Liver (tissue), 9 donors: ENCODE data around the gene TRIM58. TPM values are rescaled to one million over a fixed set of nuclear protein-coding genes. Genes with fewer than 3 reads are reported as not detected.

Experiments
- DNase-seq: peaks from one replicate; pipeline ENCODE4 v3.0.0-alpha.2; 2017; ENCODE audit warnings: low spot score
- H3K27ac ChIP-seq, 2 donors: one replicate each; pipeline ENCODE4 v1.7.0; 2013; ENCODE audit warnings: inconsistent platforms in 2 of 2, low read length in 2 of 2, control low read depth in 1 of 2, low read depth in 1 of 2, mild to moderate bottlenecking in 1 of 2
- H3K27me3 ChIP-seq, 4 donors: one replicate each; pipeline versions ENCODE4 v1.6.1 to v1.7.0; 2013; ENCODE audit warnings: low read length in 3 of 4, inconsistent platforms in 1 of 4, mild to moderate bottlenecking in 1 of 4, moderate library complexity in 1 of 4; ENCODE audit not compliant: control insufficient read depth in 4 of 4, insufficient read depth in 4 of 4
- H3K36me3 ChIP-seq, 4 donors: one replicate each; pipeline versions ENCODE4 v1.6.1 to v1.7.0; 2013; ENCODE audit warnings: low read length in 3 of 4, mild to moderate bottlenecking in 3 of 4, low read depth in 1 of 4, moderate library complexity in 1 of 4; ENCODE audit not compliant: control insufficient read depth in 4 of 4, insufficient read depth in 3 of 4
- H3K4me1 ChIP-seq, 4 donors: one replicate each; pipeline versions ENCODE4 v1.6.1 to v1.7.0; 2013; ENCODE audit warnings: low read length in 3 of 4, mild to moderate bottlenecking in 3 of 4, moderate library complexity in 1 of 4; ENCODE audit not compliant: control insufficient read depth in 4 of 4, insufficient read depth in 4 of 4
- H3K4me3 ChIP-seq, 3 donors: one replicate each; pipeline versions ENCODE4 v1.6.1 to v1.7.0; 2013; ENCODE audit warnings: low read length in 3 of 3, control low read depth in 1 of 3, low read depth in 1 of 3, mild to moderate bottlenecking in 1 of 3
- H3K9ac ChIP-seq, 2 donors: one replicate each; pipeline ENCODE4 v1.7.0; 2013; ENCODE audit warnings: low read length in 2 of 2, mild to moderate bottlenecking in 2 of 2, moderate library complexity in 2 of 2, control low read depth in 1 of 2, low read depth in 1 of 2
- H3K9me3 ChIP-seq, 4 donors: one replicate each; pipeline versions ENCODE4 v1.6.1 to v1.7.0; 2013; ENCODE audit warnings: low read length in 3 of 4; ENCODE audit not compliant: control insufficient read depth in 4 of 4
- CTCF ChIP-seq: fragments of 150-350 bp; IDR thresholded peaks from 2 replicates; pipeline ENCODE4 v1.5.1; 2017; ENCODE audit warnings: improper control_type of control experiment, low read depth, low read length; ENCODE audit not compliant: missing input control
- EGR1 ChIP-seq, 2 donors: IDR thresholded peaks; 2 replicates each; pipeline ENCODE4 v1.6.1; 2016 to 2018; ENCODE audit warnings: antibody characterized with exemption in 2 of 2, low read depth in 2 of 2
- FOXA1 ChIP-seq: IDR thresholded peaks from 2 replicates; pipeline ENCODE4 v1.6.1; 2016; ENCODE audit warnings: antibody characterized with exemption
- FOXA2 ChIP-seq: IDR thresholded peaks from 2 replicates; pipeline ENCODE4 v1.6.1; 2016; ENCODE audit warnings: antibody characterized with exemption
- GABPA ChIP-seq, 2 donors: IDR thresholded peaks in 1 of 2; conservative IDR thresholded peaks in 1 of 2; 2 replicates each; pipeline ENCODE4 v1.6.1; 2016; ENCODE audit warnings: antibody characterized with exemption in 2 of 2, mild to moderate bottlenecking in 1 of 2, moderate library complexity in 1 of 2
- HNF4A ChIP-seq, 2 donors: conservative IDR thresholded peaks; 2 replicates each; pipeline ENCODE4 v1.6.1; 2016; ENCODE audit warnings: antibody characterized with exemption in 2 of 2, mild to moderate bottlenecking in 2 of 2
- HNF4G ChIP-seq: IDR thresholded peaks from 2 replicates; pipeline ENCODE4 v1.6.1; 2016; ENCODE audit warnings: antibody characterized with exemption
- JUND ChIP-seq, 2 donors: IDR thresholded peaks; 2 replicates each; pipeline ENCODE4 v1.6.1; 2016; ENCODE audit warnings: antibody characterized with exemption in 2 of 2
- NR2F2 ChIP-seq: IDR thresholded peaks from 2 replicates; pipeline ENCODE4 v1.6.1; 2016; ENCODE audit warnings: antibody characterized with exemption
- RAD21 ChIP-seq, 2 donors: IDR thresholded peaks; 2 replicates each; pipeline ENCODE4 v1.6.1; 2016; ENCODE audit warnings: antibody characterized with exemption in 2 of 2, mild to moderate bottlenecking in 2 of 2
- REST ChIP-seq: IDR thresholded peaks from 2 replicates; pipeline ENCODE4 v1.6.1; 2016; ENCODE audit warnings: antibody characterized with exemption, mild to moderate bottlenecking
- RXRA ChIP-seq, 2 donors: IDR thresholded peaks; 2 replicates each; pipeline ENCODE4 v1.6.1; 2017 to 2018; ENCODE audit warnings: antibody characterized with exemption in 2 of 2, mild to moderate bottlenecking in 1 of 2
- SP1 ChIP-seq: IDR thresholded peaks from 2 replicates; pipeline ENCODE4 v1.6.1; 2018; ENCODE audit warnings: antibody characterized with exemption, mild to moderate bottlenecking
- TAF1 ChIP-seq: conservative IDR thresholded peaks from 2 replicates; pipeline ENCODE4 v1.6.1; 2016; ENCODE audit warnings: antibody characterized with exemption, mild to moderate bottlenecking
- YY1 ChIP-seq: IDR thresholded peaks from 2 replicates; pipeline ENCODE4 v1.6.1; 2016; ENCODE audit warnings: antibody characterized with exemption, mild to moderate bottlenecking
- WGBS: extraction: QIAGEN DNeasy Blood & Tissue Kit; methylation state at CpG from one replicate; pipeline ENCODE4 v1.1.7; 2013; 5-methylcytosine and 5-hydroxymethylcytosine counted together
- polyA plus RNA-seq, 2 donors: library from polyadenylated mRNA; stranded (reverse) in 1 of 2; unstranded in 1 of 2; fragments of 200-250 nt in 1 of 2; fragments of >200 nt in 1 of 2; fragmentation: Nextera tagmentation in 1 of 2; extraction: Ambion mirVana in 1 of 2; gene quantifications; one replicate each; pipeline versions ENCODE4 v1.2.1 to v1.2.3, GENCODE V29; 2013 to 2015
- total RNA-seq, 2 donors: library from RNA; depleted of rRNA; stranded (reverse); fragments of >200 nt; gene quantifications; one replicate each; pipeline ENCODE4 v1.2.3, GENCODE V29; 2014
- TF ChIP-seq, protein P1 (sequence below): IDR thresholded peaks from 2 replicates; pipeline ENCODE4 v1.6.1; 2016; ENCODE audit warnings: antibody characterized with exemption
- TF ChIP-seq, protein P2 (sequence below): IDR thresholded peaks from 2 replicates; pipeline ENCODE4 v1.6.1; 2016; ENCODE audit warnings: antibody characterized with exemption
- TF ChIP-seq, protein P3 (sequence below): IDR thresholded peaks from 2 replicates; pipeline ENCODE4 v1.6.1; 2016; ENCODE audit warnings: antibody characterized with exemption
- donor health status: healthy.
- donor health status: healthy.
- donor health status: healthy.
- donor health status: healthy.
- donor health status: healthy.

Gene TRIM58
- total and polyA plus RNA-seq, 4 donors: 0.06 to 88.7 (median 0.14) TPM

DNA sequence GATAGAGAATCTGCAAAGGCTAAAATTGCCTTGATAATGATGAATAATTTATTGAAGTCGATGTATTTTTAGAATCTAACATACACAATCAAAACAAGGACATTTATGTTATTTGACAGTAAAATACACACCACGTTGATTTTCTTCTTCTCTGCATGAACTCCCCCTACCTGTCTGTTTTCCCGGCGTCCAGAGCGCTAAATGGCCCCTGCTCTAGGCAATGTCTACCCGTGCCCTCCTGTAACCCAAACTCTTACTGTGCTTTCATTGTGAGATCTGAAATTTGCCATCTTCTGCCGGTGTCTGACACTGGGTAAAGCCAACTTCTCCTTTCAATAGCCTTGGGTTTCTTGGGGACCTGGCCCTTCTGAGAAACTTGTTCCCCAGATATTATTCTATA is 8.6 kb upstream of the TRIM58 start:
- DNase-seq: no peak
- WGBS: 81% methylated on average over 7 of the region's 7 CpGs
- H3K4me3 ChIP-seq: no peak overlapping the region
- H3K9me3 ChIP-seq: no peaks in the 10 kb centered on the region
- H3K36me3 ChIP-seq: no peaks in the 10 kb centered on the region
- H3K27me3 ChIP-seq: no peaks in the 10 kb centered on the region
- no peak overlapping the region for H3K9ac ChIP-seq
- H3K4me1 ChIP-seq: no peaks in the 10 kb centered on the region
- no peak for TF ChIP-seq JUND (IDR thresholded peaks at IDR 0.05)
- TF ChIP-seq FOXA2: no peak
- TF ChIP-seq GABPA (IDR thresholded peaks at IDR 0.05 in 1 of 2, conservative IDR thresholded peaks at IDR 0.05 in 1 of 2): no peak
- TF ChIP-seq EGR1 (IDR thresholded peaks at IDR 0.05; ENCODE audit: low read depth in 2 of 2): no peak
- no peak for TF ChIP-seq FOXA1
- TF ChIP-seq HNF4G: no peak
- TF ChIP-seq, protein P1, sequence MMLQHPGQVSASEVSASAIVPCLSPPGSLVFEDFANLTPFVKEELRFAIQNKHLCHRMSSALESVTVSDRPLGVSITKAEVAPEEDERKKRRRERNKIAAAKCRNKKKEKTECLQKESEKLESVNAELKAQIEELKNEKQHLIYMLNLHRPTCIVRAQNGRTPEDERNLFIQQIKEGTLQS: no peak
- TF ChIP-seq SP1: no peak
- TF ChIP-seq REST: no peak
- no peak for TF ChIP-seq RXRA (IDR thresholded peaks at IDR 0.05)
- no peak for TF ChIP-seq TAF1
- no peak for TF ChIP-seq NR2F2
- TF ChIP-seq RAD21 (IDR thresholded peaks at IDR 0.05): no peak
- TF ChIP-seq, protein P2, sequence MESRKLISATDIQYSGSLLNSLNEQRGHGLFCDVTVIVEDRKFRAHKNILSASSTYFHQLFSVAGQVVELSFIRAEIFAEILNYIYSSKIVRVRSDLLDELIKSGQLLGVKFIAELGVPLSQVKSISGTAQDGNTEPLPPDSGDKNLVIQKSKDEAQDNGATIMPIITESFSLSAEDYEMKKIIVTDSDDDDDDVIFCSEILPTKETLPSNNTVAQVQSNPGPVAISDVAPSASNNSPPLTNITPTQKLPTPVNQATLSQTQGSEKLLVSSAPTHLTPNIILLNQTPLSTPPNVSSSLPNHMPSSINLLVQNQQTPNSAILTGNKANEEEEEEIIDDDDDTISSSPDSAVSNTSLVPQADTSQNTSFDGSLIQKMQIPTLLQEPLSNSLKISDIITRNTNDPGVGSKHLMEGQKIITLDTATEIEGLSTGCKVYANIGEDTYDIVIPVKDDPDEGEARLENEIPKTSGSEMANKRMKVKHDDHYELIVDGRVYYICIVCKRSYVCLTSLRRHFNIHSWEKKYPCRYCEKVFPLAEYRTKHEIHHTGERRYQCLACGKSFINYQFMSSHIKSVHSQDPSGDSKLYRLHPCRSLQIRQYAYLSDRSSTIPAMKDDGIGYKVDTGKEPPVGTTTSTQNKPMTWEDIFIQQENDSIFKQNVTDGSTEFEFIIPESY: no peak
- no peak for TF ChIP-seq YY1
- TF ChIP-seq CTCF: no peak
- TF ChIP-seq HNF4A (conservative IDR thresholded peaks at IDR 0.05): no peak
- TF ChIP-seq, protein P3, sequence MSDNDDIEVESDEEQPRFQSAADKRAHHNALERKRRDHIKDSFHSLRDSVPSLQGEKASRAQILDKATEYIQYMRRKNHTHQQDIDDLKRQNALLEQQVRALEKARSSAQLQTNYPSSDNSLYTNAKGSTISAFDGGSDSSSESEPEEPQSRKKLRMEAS: no peak
- no peak overlapping the region for H3K27ac ChIP-seq

DNA sequence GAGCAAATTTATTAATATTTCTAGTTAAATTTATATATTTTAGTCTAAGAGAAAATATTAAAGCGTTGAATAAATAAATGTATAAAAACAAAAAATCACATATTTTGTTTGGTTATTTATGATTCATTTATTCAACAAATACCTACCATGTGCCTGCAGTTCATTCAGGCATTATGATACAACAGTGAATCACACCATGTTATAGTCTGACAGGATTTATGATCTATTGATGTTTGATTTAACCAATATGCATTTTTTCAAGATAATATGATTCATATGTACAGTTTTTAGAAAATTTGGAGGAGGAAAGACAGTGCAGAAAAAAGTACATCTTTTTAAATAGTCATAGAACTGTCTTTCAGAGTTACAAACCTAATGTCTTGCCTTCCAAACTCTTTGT is 7.4 kb upstream of the TRIM58 start:
- Histone ChIP-seq H3K9ac (no peak overlapping the region), H3K9me3 (no peaks in the 10 kb centered on the region), H3K36me3 (no peaks in the 10 kb centered on the region), H3K4me1 (no peaks in the 10 kb centered on the region), H3K4me3 (no peak overlapping the region), H3K27ac (no peak overlapping the region), H3K27me3 (no peaks in the 10 kb centered on the region)
- DNase-seq: no peak
- TF ChIP-seq SP1 (no peak), REST (no peak), YY1 (no peak), GABPA (IDR thresholded peaks at IDR 0.05 in 1 of 2, conservative IDR thresholded peaks at IDR 0.05 in 1 of 2) (no peak)
- TF ChIP-seq, protein P1: no peak
- TF ChIP-seq, protein P2: no peak
- 51% methylated on average over 1 of the region's 1 CpG for WGBS
